HG03571 (cell line): ENCODE measurements around the gene LRRK2.

ENCODE experiments used
- ATAC-seq: cut with Tn5 transposase; IDR thresholded peaks from one replicate; pipeline ENCODE4 v1.9.1; 2021; ENCODE audit not compliant: unreplicated experiment

The LRRK2 gene

DNA sequence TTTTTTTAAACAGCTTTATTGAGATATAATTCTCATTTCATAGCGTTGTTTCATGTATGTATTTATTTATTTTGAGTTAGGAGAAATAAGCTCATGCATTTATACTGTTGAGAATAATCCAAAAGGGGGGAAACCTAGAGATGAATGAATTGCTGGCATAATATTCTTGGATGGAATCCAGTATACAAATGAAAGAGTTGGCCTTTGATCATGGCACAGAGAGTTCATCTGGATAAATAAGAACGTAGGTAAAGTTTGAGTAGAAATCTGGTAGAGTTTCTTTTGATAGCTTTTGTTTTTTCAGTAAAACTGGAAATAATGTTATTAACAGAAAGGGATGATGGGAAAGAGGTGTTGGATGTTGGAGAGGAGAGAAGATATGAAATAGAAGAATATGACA is 166.2 kb downstream of the LRRK2 start:
- ATAC-seq, result no peak

DNA sequence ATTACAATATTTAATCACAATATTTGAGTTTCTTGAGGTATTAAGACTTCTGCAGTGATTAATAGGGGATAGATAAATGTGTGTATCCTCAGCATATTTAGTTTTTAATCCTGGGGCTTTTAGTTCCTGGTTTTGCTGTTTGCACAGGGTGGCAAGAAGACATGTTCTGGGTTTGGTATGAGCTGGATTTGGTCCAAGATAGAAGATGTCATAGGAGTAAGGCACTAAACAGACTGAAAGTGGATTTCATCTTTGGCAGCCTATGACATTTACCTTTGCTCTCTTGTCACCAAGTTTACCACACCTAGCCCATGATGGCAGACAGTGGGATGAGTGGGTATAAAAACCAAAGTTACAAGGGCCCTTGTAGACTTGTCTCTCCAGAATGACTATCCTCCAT is 168.2 kb downstream of the LRRK2 start:
- no peak for ATAC-seq

- ATAC-seq, result no peak
Observed at GRCh38 chr12:40399656-40400055, 174.9 kb downstream of the LRRK2 start.

DNA sequence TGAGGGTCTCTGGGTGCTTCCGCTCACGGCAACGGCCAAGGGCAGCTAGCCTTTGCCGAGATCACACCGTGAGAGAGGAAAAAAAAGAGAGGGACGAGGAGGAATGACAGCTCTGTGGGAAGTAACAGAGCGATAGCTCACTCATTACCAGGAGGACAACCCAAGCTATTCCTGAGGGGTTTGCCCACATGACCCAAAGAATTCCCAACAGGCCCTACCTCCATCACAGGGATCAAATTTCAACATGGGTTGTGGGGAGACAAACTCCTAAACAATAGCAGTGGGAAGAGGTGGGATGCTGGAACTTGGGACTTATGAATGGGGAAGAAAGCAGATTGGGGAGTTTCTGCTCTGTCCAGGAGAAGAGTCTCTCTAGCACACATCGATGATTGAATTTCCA is 180.6 kb downstream of the LRRK2 start:
- ATAC-seq, result no peak
